Calu3 (cell line): Measurements from ENCODE around the gene DCAKD. TPM values are rescaled to one million over a fixed set of nuclear protein-coding genes. Genes with fewer than 3 reads are reported as not detected.
A peak's percentile ranks its signal among the peaks of the same experiment; 100 is the strongest.

ENCODE experiments used
- Bru-seq: library from RNA; stranded (reverse); fragments of 400-500 nt; gene quantifications from one replicate; lab custom pipeline; 2021; lab: Mats Ljungman, UMichigan
- BruChase-seq, 2 experiments: library from RNA; stranded (reverse); fragments of 400-500 nt; gene quantifications; one replicate each; lab custom pipeline; 2021; lab: Mats Ljungman, UMichigan
- BruUV-seq: library from RNA; stranded (reverse); fragments of 400-500 nt; replicated peaks from 2 replicates; lab custom pipeline; 2021; lab: Mats Ljungman, UMichigan
- CTCF ChIA-PET: fragments of 300-600 bp; sonication (Branson Sonifier 250); formaldehyde crosslinking; loops from one replicate; lab custom pipeline; 2022; ENCODE audit warnings: antibody characterized with exemption; lab: Charles Lee
- DNase-seq: peaks from one replicate; pipeline ENCODE4 v3.0.0; 2022
- H3K27ac Mint-ChIP-seq: one replicate; pipeline ENCODE4 v1.8.0; 2022; ENCODE audit warnings: mixed read lengths; ENCODE audit not compliant: unreplicated experiment
- H3K27me3 Mint-ChIP-seq: one replicate; pipeline ENCODE4 v1.8.0; 2022; ENCODE audit warnings: mixed read lengths; ENCODE audit not compliant: unreplicated experiment
- H3K36me3 Mint-ChIP-seq: one replicate; pipeline ENCODE4 v1.8.0; 2022; ENCODE audit warnings: mild to moderate bottlenecking, moderate library complexity, mixed read lengths; ENCODE audit not compliant: insufficient read depth, unreplicated experiment
- H3K4me1 Mint-ChIP-seq: one replicate; pipeline ENCODE4 v1.8.0; 2022; ENCODE audit warnings: mild to moderate bottlenecking, low read depth, mixed read lengths; ENCODE audit not compliant: unreplicated experiment
- H3K4me3 Mint-ChIP-seq: one replicate; pipeline ENCODE4 v1.8.0; 2022; ENCODE audit warnings: mild to moderate bottlenecking, low read depth, moderate library complexity, mixed read lengths; ENCODE audit not compliant: unreplicated experiment
- H3K9me3 Mint-ChIP-seq: one replicate; pipeline ENCODE4 v1.8.0; 2022; ENCODE audit warnings: low read depth, mixed read lengths; ENCODE audit not compliant: unreplicated experiment
- CTCF ChIP-seq: fragments of 200-600 bp; IDR thresholded peaks from one replicate; pipeline ENCODE4 v1.8.0; 2022; ENCODE audit warnings: antibody characterized with exemption; ENCODE audit not compliant: unreplicated experiment
- intact Hi-C: fragments of 100-400 bp; cut with micrococcal nuclease; formaldehyde crosslinking; loops from one replicate; pipeline ENCODE4 v1.10.0; 2022; ENCODE audit not compliant: unreplicated experiment
- long read RNA-seq: library from polyadenylated mRNA; stranded (forward); transcript quantifications from one replicate; pipeline ENCODE4 v2.0.0, GENCODE V29; 2022
- total RNA-seq: library from RNA; stranded (reverse); gene quantifications from 2 replicates; pipeline ENCODE4 v1.2.3, GENCODE V29; 2022

DCAKD gene
- total RNA-seq, result 20.5 and 21.7 TPM in 2 replicates
- Bru-seq, nascent RNA, result percentile 69 among the genes with signal in this experiment
- percentile 82 among the genes with signal in this experiment for BruChase-seq, experiment 1, labeled RNA remaining after a 6-hour chase
- percentile 83 among the genes with signal in this experiment for BruChase-seq, experiment 2, labeled RNA remaining after a 2-hour chase
- long read RNA-seq, partial matches to known transcripts, result 0 of 17 reads
- long read RNA-seq, other reads (novel, unspliced or antisense), result 11 of 17 reads

- BruUV-seq, result TSS peak; percentile 72
- peak within 1 kb of the TSS; percentile 84 for H3K4me3 Mint-ChIP-seq
- peak within 1 kb of the TSS; percentile 82 for H3K27ac Mint-ChIP-seq
- H3K27me3 Mint-ChIP-seq, result no peaks in the 10 kb centered on the region
- peak; percentile 99 for DNase-seq
- CTCF ChIA-PET, result interaction anchor here (0.9 to 1.5 kb wide), 5 partner anchors 10 to 140 kb away, joined by 3 to 6 read pairs (median 4); partner anchors contain the start of gene NMT1
- no peaks in the 10 kb centered on the region for H3K9me3 Mint-ChIP-seq
- H3K4me1 Mint-ChIP-seq, result peaks cover 12% of the 10 kb centered on the region
- no peak for TF ChIP-seq CTCF
- intact Hi-C loops, result loop anchor here (5.0 kb wide), 1 partner anchor 81 kb away; the partner anchor contains the start of gene PLCD3
- peaks cover 36% of the 10 kb centered on the region for H3K36me3 Mint-ChIP-seq
These were observed at the start of gene DCAKD for GRCh38 chr17:45051060-45051719. TSS of gene DCAKD (minus strand) at chr17:45051632. CDS start at chr17:45034885, 16,747 bp downstream.

GRCh38 chr17:45098869-45099616, 47.6 kb upstream of the DCAKD start:
- CTCF ChIA-PET, result interaction anchor here (0.6 to 1.4 kb wide), 8 partner anchors 11 to 188 kb away, joined by 3 to 8 read pairs (median 3); partner anchors contain the start of gene ACBD4
- H3K36me3 Mint-ChIP-seq, result peaks cover 88% of the 10 kb centered on the region
- no peak overlapping the region for H3K4me3 Mint-ChIP-seq
- no peaks in the 10 kb centered on the region for H3K9me3 Mint-ChIP-seq
- peaks cover 6% of the 10 kb centered on the region for H3K4me1 Mint-ChIP-seq
- DNase-seq, result peak; percentile 95
- no peaks in the 10 kb centered on the region for H3K27me3 Mint-ChIP-seq
- peak overlapping the region; percentile 8 for H3K27ac Mint-ChIP-seq
- intact Hi-C loops, result loop anchor here (5.0 kb wide), 2 partner anchors 33 to 177 kb away; partner anchors contain the start of gene PLCD3
- peak; percentile 98 for TF ChIP-seq CTCF
- BruUV-seq, result no TSS peak

GRCh38 chr17:45098081-45098868, 46.8 kb upstream of the DCAKD start:
- H3K36me3 Mint-ChIP-seq, result peaks cover 88% of the 10 kb centered on the region
- H3K4me3 Mint-ChIP-seq, result no peak overlapping the region
- no peak for TF ChIP-seq CTCF
- peak overlapping the region; percentile 8 for H3K27ac Mint-ChIP-seq
- CTCF ChIA-PET, result interaction anchor here (0.6 to 1.4 kb wide), 5 partner anchors 10 to 187 kb away, joined by 3 to 8 read pairs (median 3); partner anchors contain the start of gene ACBD4
- H3K9me3 Mint-ChIP-seq, result no peaks in the 10 kb centered on the region
- peaks cover 14% of the 10 kb centered on the region for H3K4me1 Mint-ChIP-seq
- intact Hi-C loops, result loop anchor here (5.0 kb wide), 2 partner anchors 34 to 176 kb away; partner anchors contain the start of gene PLCD3
- DNase-seq, result no peak
- H3K27me3 Mint-ChIP-seq, result no peaks in the 10 kb centered on the region
- BruUV-seq, result no TSS peak
